Loucy (cell line): ENCODE data around the gene PRDX3.

ENCODE experiments used
- H2AFZ ChIP-seq: fragments of 200-600 bp; sonication (generic); 2 replicates; pipeline ENCODE4 v1.6.0; 2016; ENCODE audit warnings: antibody characterized with exemption, mild to moderate bottlenecking, low read length, moderate library complexity
- H3F3A ChIP-seq: fragments of 200-600 bp; 2 replicates; pipeline ENCODE4 v1.6.0; 2016; ENCODE audit warnings: antibody characterized with exemption, low read depth, mild to moderate bottlenecking
- H3K27me3 ChIP-seq: fragments of 200-600 bp; sonication (generic); 2 replicates; pipeline ENCODE4 v1.6.1; 2014; ENCODE audit warnings: low read length, mild to moderate bottlenecking; ENCODE audit not compliant: insufficient read depth, poor library complexity, severe bottlenecking
- H3K36me3 ChIP-seq: fragments of 200-600 bp; sonication (generic); 2 replicates; pipeline ENCODE4 v1.6.1; 2016; ENCODE audit warnings: low read length; ENCODE audit not compliant: insufficient read depth
- H3K4me1 ChIP-seq: fragments of 200-600 bp; sonication (generic); 2 replicates; pipeline ENCODE4 v1.5.1; 2014; ENCODE audit warnings: low read length, mild to moderate bottlenecking; ENCODE audit not compliant: insufficient read depth, poor library complexity, severe bottlenecking
- H3K4me2 ChIP-seq: fragments of 200-600 bp; sonication (generic); 2 replicates; pipeline ENCODE4 v1.6.0; 2014; ENCODE audit warnings: antibody characterized with exemption, low read length, low read depth, mild to moderate bottlenecking; ENCODE audit not compliant: poor library complexity, severe bottlenecking
- H3K4me3 ChIP-seq: fragments of 200-600 bp; sonication (generic); 2 replicates; pipeline ENCODE4 v1.5.1; 2014; ENCODE audit warnings: low read length, mild to moderate bottlenecking, mixed read lengths; ENCODE audit not compliant: poor library complexity, severe bottlenecking
- H3K79me2 ChIP-seq: fragments of 200-600 bp; sonication (generic); 2 replicates; pipeline ENCODE4 v1.6.1; 2014; ENCODE audit warnings: low read length; ENCODE audit not compliant: insufficient read depth
- H3K9ac ChIP-seq: fragments of 200-600 bp; sonication (generic); 2 replicates; pipeline ENCODE4 v1.6.0; 2014; ENCODE audit warnings: mild to moderate bottlenecking, low read depth, low read length, moderate library complexity; ENCODE audit not compliant: poor library complexity, severe bottlenecking
- H3K9me2 ChIP-seq: fragments of 200-600 bp; sonication (generic); replicated peaks from 2 replicates; pipeline ENCODE4 v1.6.1; 2016; ENCODE audit warnings: low read depth, low read length, mixed read lengths
- H3K9me3 ChIP-seq: fragments of 200-600 bp; sonication (generic); 2 replicates; pipeline ENCODE4 v1.6.1; 2014; ENCODE audit warnings: mild to moderate bottlenecking, antibody characterized with exemption, low read length, low read depth; ENCODE audit not compliant: insufficient read depth
- H4K20me1 ChIP-seq: fragments of 200-600 bp; sonication (generic); 2 replicates; pipeline ENCODE4 v1.6.0; 2014; ENCODE audit warnings: antibody characterized with exemption, low read length, mild to moderate bottlenecking; ENCODE audit not compliant: insufficient read depth, poor library complexity, severe bottlenecking
- EZH2phosphoT487 ChIP-seq: fragments of 200-600 bp; IDR thresholded peaks from 2 replicates; pipeline ENCODE4 v1.6.1; 2018; ENCODE audit warnings: antibody characterized with exemption, mild to moderate bottlenecking, moderate library complexity, borderline replicate concordance
- TF ChIP-seq, protein P1 (sequence below): fragments of 200-600 bp; sonication (generic); conservative IDR thresholded peaks from 2 replicates; pipeline ENCODE4 v1.5.1; 2014; ENCODE audit warnings: mild to moderate bottlenecking, antibody characterized with exemption, low read length

Gene PRDX3

DNA sequence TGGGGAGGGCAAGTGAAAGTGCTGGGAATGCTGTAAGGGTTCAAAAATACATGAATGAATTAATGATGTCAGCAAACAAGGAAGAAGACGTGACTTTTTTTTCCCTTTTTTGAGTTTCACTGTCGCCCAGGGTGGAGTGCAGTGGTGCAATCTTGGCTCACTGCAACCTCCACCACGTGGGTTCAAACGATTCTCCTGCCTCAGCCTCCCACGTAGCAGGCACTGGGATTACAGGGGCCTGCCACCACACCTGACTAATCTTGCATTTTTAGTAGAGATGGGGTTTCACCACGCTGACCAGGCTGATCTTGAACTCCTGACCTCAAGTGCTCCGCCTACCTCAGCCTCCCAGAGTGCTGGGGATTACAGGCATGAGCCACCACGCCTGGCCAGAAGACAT lies 44.7 kb downstream of the PRDX3 start:
- no peak for TF ChIP-seq EZH2phosphoT487
- TF ChIP-seq, protein P1, sequence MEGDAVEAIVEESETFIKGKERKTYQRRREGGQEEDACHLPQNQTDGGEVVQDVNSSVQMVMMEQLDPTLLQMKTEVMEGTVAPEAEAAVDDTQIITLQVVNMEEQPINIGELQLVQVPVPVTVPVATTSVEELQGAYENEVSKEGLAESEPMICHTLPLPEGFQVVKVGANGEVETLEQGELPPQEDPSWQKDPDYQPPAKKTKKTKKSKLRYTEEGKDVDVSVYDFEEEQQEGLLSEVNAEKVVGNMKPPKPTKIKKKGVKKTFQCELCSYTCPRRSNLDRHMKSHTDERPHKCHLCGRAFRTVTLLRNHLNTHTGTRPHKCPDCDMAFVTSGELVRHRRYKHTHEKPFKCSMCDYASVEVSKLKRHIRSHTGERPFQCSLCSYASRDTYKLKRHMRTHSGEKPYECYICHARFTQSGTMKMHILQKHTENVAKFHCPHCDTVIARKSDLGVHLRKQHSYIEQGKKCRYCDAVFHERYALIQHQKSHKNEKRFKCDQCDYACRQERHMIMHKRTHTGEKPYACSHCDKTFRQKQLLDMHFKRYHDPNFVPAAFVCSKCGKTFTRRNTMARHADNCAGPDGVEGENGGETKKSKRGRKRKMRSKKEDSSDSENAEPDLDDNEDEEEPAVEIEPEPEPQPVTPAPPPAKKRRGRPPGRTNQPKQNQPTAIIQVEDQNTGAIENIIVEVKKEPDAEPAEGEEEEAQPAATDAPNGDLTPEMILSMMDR: no peak
- no peak overlapping the region for H3K4me2 ChIP-seq
- H4K20me1 ChIP-seq: no peaks in the 10 kb centered on the region

DNA sequence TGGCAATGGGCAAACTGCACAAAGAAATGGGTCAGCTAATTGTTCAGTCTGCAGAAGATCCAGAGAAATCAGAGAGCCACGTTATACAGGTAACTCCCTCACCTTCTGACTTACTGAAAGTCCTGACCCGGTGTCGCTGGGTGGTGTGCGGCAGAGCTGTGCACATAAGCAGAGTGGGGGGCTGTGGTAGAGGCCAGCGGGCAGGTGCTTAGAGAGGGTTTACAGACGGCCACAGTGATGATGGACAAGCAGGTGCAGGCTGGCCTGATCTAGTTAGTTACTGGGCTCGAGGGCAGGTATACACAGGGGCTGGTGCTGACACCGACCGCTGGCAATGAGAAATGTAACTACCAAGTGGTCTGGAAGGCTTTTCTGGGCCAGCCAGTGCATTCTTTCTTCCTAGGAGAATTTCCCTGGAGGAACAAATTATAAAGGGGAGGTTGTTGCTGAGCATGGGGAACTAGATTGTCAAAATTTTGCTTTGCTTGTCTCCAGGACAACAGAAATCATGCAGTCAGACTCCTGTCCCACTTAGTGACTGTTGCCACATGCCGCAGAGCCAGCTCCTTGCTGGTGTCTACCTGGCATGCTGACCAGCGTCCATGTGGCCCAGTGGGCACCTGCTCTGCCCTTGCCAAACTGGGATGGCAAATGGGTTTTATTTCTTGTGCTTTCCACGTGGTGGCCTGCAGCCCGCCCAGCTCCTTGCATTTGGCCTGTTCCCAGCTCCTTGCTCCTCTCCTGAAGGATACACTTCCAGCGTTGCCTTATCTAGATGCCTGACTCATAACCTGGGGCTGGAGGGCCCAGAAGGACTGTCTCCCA lies 45.9 kb downstream of the PRDX3 start:
- no peak overlapping the region for H2AFZ ChIP-seq
- H3K9ac ChIP-seq: peak overlapping the region; percentile 82
- H3K9me2 ChIP-seq: no peaks in the 10 kb centered on the region
- H3K4me1 ChIP-seq: peaks cover 29% of the 10 kb centered on the region
- TF ChIP-seq EZH2phosphoT487: no peak
- TF ChIP-seq, protein P1: no peak
- H3K9me3 ChIP-seq: no peaks in the 10 kb centered on the region
- H3F3A ChIP-seq: no peaks in the 10 kb centered on the region; the same call in 1 of the 2 replicates
- H3K4me2 ChIP-seq: peak overlapping the region; percentile 96
- no peaks in the 10 kb centered on the region for H4K20me1 ChIP-seq
- H3K36me3 ChIP-seq: peaks cover 10% of the 10 kb centered on the region; the same call in 1 of the 2 replicates
- no peaks in the 10 kb centered on the region for H3K79me2 ChIP-seq
- no peaks in the 10 kb centered on the region for H3K27me3 ChIP-seq
- H3K4me3 ChIP-seq: peak overlapping the region; percentile 93

More for the DNA sequence above, 44.7 kb downstream of the PRDX3 start:
- Histone ChIP-seq H3K27me3 (no peaks in the 10 kb centered on the region), H3K4me1 (peaks cover 29% of the 10 kb centered on the region), H3K4me3 (no peak overlapping the region), H3K9me2 (no peaks in the 10 kb centered on the region), H3K79me2 (no peaks in the 10 kb centered on the region), H3F3A (no peaks in the 10 kb centered on the region; the same call in 1 of the 2 replicates), H3K9ac (no peak overlapping the region), H3K9me3 (no peaks in the 10 kb centered on the region), H2AFZ (no peak overlapping the region), H3K36me3 (peaks cover 10% of the 10 kb centered on the region; the same call in 1 of the 2 replicates)

DNA sequence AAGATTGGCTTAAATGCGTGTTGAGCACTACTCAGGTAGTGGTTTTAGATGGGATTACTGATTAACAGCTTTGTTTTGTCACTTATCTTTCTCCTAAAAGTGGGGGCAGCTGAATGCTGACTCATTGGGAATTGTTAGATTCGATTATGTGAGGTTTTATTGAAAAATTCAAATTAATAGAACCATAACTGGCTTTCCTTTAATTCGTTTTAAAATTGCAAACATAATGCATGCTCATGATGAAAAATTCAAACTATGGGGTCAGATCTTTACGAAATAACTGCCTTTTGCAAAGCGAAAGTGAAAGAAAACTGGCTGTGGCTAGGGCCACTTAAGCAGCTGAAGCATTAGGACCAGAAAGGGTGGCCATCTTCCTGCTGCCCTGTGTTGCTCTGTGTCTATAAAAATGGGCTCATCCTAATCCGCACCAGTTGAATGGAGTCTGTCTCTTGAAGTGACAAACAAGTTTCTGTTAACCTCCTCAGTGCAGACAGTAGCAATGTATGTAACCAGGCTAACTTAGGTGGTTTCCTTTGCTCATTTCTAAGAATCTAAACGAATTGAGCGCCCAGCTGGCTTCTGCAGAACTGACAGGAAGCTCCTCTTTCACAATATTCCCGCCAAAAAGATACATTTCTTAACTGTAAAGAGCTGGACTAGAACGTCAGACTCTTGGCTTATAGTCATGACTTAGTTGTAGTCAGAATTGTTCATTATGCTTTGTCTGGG lies 46.9 kb downstream of the PRDX3 start:
- Histone ChIP-seq H3K9ac (peak overlapping the region; percentile 82), H3K4me1 (peaks cover 29% of the 10 kb centered on the region), H3K79me2 (no peaks in the 10 kb centered on the region), H2AFZ (peak overlapping the region; percentile 90), H3K9me2 (no peaks in the 10 kb centered on the region), H3K4me3 (peak overlapping the region; percentile 93), H4K20me1 (no peaks in the 10 kb centered on the region), H3K4me2 (peak overlapping the region; percentile 96), H3K36me3 (peaks cover 10% of the 10 kb centered on the region; the same call in 1 of the 2 replicates), H3K27me3 (no peaks in the 10 kb centered on the region), H3K9me3 (no peaks in the 10 kb centered on the region), H3F3A (no peaks in the 10 kb centered on the region; the same call in 1 of the 2 replicates)
- TF ChIP-seq EZH2phosphoT487: no peak
- TF ChIP-seq, protein P1: no peak
